Mammary epithelial cell (primary cell): ENCODE measurements around the gene FTH1.

Source experiments
- CTCF ChIP-seq, 2 donors: IDR thresholded peaks in 1 of 2; conservative IDR thresholded peaks in 1 of 2; 2 replicates each; pipeline ENCODE4 v1.5.1; 2011 to 2012; ENCODE audit warnings: inconsistent platforms in 2 of 2, low read length in 2 of 2, mild to moderate bottlenecking in 2 of 2, control low read depth in 1 of 2, low read depth in 1 of 2; ENCODE audit not compliant: insufficient read depth in 1 of 2; ENCODE audit errors: extremely low read depth in 1 of 2
- EZH2 ChIP-seq: IDR thresholded peaks from 2 replicates; pipeline ENCODE4 v1.6.1; 2012; ENCODE audit warnings: low read length, inconsistent platforms, borderline replicate concordance

DNA sequence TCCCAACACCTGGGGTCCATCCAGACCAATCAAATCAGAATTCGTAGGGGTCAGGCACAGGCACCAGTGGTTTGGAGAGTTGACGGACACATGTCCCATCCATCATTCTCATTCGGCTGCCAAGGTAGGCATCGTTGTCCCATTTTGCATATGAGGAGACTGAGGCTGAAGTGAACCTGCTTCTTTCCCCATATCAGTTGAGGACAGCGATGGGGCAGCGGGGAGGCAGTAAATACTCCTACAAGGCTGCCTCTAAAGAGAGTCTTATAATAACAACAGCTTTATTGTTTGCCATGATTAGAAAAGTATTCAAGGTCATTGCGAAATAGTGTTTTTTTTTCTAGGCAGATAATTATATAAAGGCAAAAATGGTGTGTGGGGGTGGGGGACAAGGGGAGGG is 18.9 kb downstream of the FTH1 start:
- TF ChIP-seq CTCF (conservative IDR thresholded peaks at IDR 0.05 in 1 of 2, IDR thresholded peaks at IDR 0.05 in 1 of 2; ENCODE audit: extremely low read depth in 1 of 2, insufficient read depth in 1 of 2, low read depth in 1 of 2, low read length in 2 of 2) = no peak
- TF ChIP-seq EZH2 = no peak
